ENCODE results near the gene HES4. TPM values are rescaled to one million over a fixed set of nuclear protein-coding genes. Genes with fewer than 3 reads are reported as not detected.

The HES4 gene
- total and polyA plus RNA-seq, 2 of the 13 experiments (the other 11 are each of a cell fraction or from before 2014, with no cell fraction given): 8.8 to 10.6 TPM

DNA sequence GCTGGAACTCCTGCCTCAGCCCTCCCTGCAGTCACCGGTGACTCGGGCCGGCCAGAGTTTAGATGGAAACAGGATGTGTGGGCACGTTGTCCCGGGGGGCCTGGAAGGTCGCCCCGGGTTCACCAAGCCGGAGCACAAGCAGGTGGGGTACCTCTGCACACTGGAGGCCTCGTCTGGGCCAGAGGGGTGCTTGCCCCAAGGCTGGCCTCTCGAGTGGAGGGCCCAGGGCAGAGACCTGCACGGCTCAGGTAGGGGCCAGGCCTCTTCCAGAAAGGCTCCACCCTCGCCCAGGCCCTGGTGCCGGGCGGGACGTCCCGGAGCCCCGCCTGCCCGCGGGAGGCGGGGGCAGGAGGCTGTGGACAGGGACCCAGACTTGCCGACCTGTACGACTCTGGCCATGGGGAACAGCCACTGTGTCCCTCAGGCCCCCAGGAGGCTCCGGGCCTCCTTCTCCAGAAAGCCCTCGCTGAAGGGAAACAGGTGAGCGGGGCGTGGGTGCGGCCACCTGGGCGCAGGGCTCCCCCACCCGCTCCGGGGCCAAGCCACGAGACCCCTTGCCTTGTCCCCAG is 33.7 kb downstream of the HES4 start, which contains the start of gene PLEKHN1 (continued):
- TF ChIP-seq ZNF317 (CRISPR knock-in tag; IDR thresholded peaks at IDR 0.05): peak; percentile 17; the same call in 1 of the 2 replicates
- TF ChIP-seq MIER2 (CRISPR knock-in tag; IDR thresholded peaks at IDR 0.05): no peak
- TF ChIP-seq UBTF (CRISPR knock-in tag; IDR thresholded peaks at IDR 0.05): no peak
- no peak for TF ChIP-seq ZNF124 (CRISPR knock-in tag; IDR thresholded peaks at IDR 0.05)
- no peak for TF ChIP-seq JUNB (CRISPR knock-in tag; IDR thresholded peaks at IDR 0.05; ENCODE audit: borderline replicate concordance)
- peak; percentile 53; the same call in 1 of the 2 replicates for TF ChIP-seq ETV5 (CRISPR knock-in tag; IDR thresholded peaks at IDR 0.05; ENCODE audit: borderline replicate concordance)
- TF ChIP-seq ARHGAP35 (CRISPR knock-in tag; IDR thresholded peaks at IDR 0.05; ENCODE audit: borderline replicate concordance): no peak
- no peak for TF ChIP-seq PRMT3 (CRISPR knock-in tag; IDR thresholded peaks at IDR 0.05; ENCODE audit: borderline replicate concordance, low read depth)
- TF ChIP-seq, protein P1, sequence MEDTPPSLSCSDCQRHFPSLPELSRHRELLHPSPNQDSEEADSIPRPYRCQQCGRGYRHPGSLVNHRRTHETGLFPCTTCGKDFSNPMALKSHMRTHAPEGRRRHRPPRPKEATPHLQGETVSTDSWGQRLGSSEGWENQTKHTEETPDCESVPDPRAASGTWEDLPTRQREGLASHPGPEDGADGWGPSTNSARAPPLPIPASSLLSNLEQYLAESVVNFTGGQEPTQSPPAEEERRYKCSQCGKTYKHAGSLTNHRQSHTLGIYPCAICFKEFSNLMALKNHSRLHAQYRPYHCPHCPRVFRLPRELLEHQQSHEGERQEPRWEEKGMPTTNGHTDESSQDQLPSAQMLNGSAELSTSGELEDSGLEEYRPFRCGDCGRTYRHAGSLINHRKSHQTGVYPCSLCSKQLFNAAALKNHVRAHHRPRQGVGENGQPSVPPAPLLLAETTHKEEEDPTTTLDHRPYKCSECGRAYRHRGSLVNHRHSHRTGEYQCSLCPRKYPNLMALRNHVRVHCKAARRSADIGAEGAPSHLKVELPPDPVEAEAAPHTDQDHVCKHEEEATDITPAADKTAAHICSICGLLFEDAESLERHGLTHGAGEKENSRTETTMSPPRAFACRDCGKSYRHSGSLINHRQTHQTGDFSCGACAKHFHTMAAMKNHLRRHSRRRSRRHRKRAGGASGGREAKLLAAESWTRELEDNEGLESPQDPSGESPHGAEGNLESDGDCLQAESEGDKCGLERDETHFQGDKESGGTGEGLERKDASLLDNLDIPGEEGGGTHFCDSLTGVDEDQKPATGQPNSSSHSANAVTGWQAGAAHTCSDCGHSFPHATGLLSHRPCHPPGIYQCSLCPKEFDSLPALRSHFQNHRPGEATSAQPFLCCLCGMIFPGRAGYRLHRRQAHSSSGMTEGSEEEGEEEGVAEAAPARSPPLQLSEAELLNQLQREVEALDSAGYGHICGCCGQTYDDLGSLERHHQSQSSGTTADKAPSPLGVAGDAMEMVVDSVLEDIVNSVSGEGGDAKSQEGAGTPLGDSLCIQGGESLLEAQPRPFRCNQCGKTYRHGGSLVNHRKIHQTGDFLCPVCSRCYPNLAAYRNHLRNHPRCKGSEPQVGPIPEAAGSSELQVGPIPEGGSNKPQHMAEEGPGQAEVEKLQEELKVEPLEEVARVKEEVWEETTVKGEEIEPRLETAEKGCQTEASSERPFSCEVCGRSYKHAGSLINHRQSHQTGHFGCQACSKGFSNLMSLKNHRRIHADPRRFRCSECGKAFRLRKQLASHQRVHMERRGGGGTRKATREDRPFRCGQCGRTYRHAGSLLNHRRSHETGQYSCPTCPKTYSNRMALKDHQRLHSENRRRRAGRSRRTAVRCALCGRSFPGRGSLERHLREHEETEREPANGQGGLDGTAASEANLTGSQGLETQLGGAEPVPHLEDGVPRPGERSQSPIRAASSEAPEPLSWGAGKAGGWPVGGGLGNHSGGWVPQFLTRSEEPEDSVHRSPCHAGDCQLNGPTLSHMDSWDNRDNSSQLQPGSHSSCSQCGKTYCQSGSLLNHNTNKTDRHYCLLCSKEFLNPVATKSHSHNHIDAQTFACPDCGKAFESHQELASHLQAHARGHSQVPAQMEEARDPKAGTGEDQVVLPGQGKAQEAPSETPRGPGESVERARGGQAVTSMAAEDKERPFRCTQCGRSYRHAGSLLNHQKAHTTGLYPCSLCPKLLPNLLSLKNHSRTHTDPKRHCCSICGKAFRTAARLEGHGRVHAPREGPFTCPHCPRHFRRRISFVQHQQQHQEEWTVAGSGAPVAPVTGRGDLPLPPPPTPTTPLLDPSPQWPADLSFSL (CRISPR knock-in tag; IDR thresholded peaks at IDR 0.05): no peak
- TF ChIP-seq ZNF660 (CRISPR knock-in tag; IDR thresholded peaks at IDR 0.05; ENCODE audit: borderline replicate concordance, low read depth): no peak
- no peak for TF ChIP-seq ZNF776 (CRISPR knock-in tag; IDR thresholded peaks at IDR 0.05)
- no peak for TF ChIP-seq IRX3 (CRISPR knock-in tag; IDR thresholded peaks at IDR 0.05; ENCODE audit: borderline replicate concordance, low read depth)
- TF ChIP-seq THRA (CRISPR knock-in tag; IDR thresholded peaks at IDR 0.05; ENCODE audit: borderline replicate concordance): no peak
- no peak for TF ChIP-seq AHR (CRISPR knock-in tag; IDR thresholded peaks at IDR 0.05)
- TF ChIP-seq SNRNP70 (IDR thresholded peaks at IDR 0.05; ENCODE audit: low read depth, low read length): no peak
- no peak; the same call in 1 of the 2 replicates for TF ChIP-seq ZBTB38 (CRISPR knock-in tag; IDR thresholded peaks at IDR 0.05)
- TF ChIP-seq ZNF704 (CRISPR knock-in tag; IDR thresholded peaks at IDR 0.05; ENCODE audit: borderline replicate concordance): no peak

Measured in HepG2 (cell line).